ENCODE measurements around the gene HPCA. TPM values are rescaled to one million over a fixed set of nuclear protein-coding genes. Genes with fewer than 3 reads are reported as not detected.

Gene HPCA
- total RNA-seq, 1 donor from 2014 or later = not detected

- Mint-ChIP-seq H3K27me3 (ENCODE audit: unreplicated experiment) (peaks cover 19% of the 10 kb centered on the region), H3K36me3 (ENCODE audit: unreplicated experiment) (no peaks in the 10 kb centered on the region), H3K27ac (ENCODE audit: unreplicated experiment) (no peak overlapping the region), H3K9me3 (ENCODE audit: unreplicated experiment) (no peaks in the 10 kb centered on the region), H3K4me1 (ENCODE audit: unreplicated experiment) (peaks cover 24% of the 10 kb centered on the region), H3K4me3 (ENCODE audit: unreplicated experiment) (no peak overlapping the region)
- DNase-seq (ENCODE audit: extremely low spot score, unreplicated experiment) = no peak
- TF ChIP-seq CTCF (IDR thresholded peaks at IDR 0.05) = peak; percentile 66
Observed at GRCh38 chr1:32876341-32877210, 9.7 kb upstream of the HPCA start.

GRCh38 chr1:32877211-32878110, 8.8 kb upstream of the HPCA start:
- Mint-ChIP-seq H3K4me3 (ENCODE audit: unreplicated experiment) (no peak overlapping the region), H3K27ac (ENCODE audit: unreplicated experiment) (no peak overlapping the region), H3K9me3 (ENCODE audit: unreplicated experiment) (no peaks in the 10 kb centered on the region), H3K4me1 (ENCODE audit: unreplicated experiment) (peaks cover 16% of the 10 kb centered on the region), H3K27me3 (ENCODE audit: unreplicated experiment) (peaks cover 19% of the 10 kb centered on the region), H3K36me3 (ENCODE audit: unreplicated experiment) (no peaks in the 10 kb centered on the region)
- no peak for DNase-seq (ENCODE audit: extremely low spot score, unreplicated experiment)
- TF ChIP-seq CTCF (IDR thresholded peaks at IDR 0.05) = no peak

- Mint-ChIP-seq H3K27me3 (ENCODE audit: unreplicated experiment) (peaks cover 19% of the 10 kb centered on the region), H3K4me1 (ENCODE audit: unreplicated experiment) (peaks cover 11% of the 10 kb centered on the region), H3K9me3 (ENCODE audit: unreplicated experiment) (no peaks in the 10 kb centered on the region), H3K27ac (ENCODE audit: unreplicated experiment) (no peak overlapping the region), H3K36me3 (ENCODE audit: unreplicated experiment) (no peaks in the 10 kb centered on the region), H3K4me3 (ENCODE audit: unreplicated experiment) (no peak overlapping the region)
- no peak for TF ChIP-seq CTCF (IDR thresholded peaks at IDR 0.05)
- DNase-seq (ENCODE audit: extremely low spot score, unreplicated experiment) = no peak
Observed at GRCh38 chr1:32878183-32878582, 8.1 kb upstream of the HPCA start.

GRCh38 chr1:32878637-32879041, 7.7 kb upstream of the HPCA start:
- H3K27ac Mint-ChIP-seq (ENCODE audit: unreplicated experiment) = no peak overlapping the region
- DNase-seq (ENCODE audit: extremely low spot score, unreplicated experiment) = no peak
- TF ChIP-seq CTCF (IDR thresholded peaks at IDR 0.05) = no peak
- no peak overlapping the region for H3K4me3 Mint-ChIP-seq (ENCODE audit: unreplicated experiment)
- H3K27me3 Mint-ChIP-seq (ENCODE audit: unreplicated experiment) = peaks cover 22% of the 10 kb centered on the region
- no peaks in the 10 kb centered on the region for H3K36me3 Mint-ChIP-seq (ENCODE audit: unreplicated experiment)
- H3K4me1 Mint-ChIP-seq (ENCODE audit: unreplicated experiment) = peaks cover 11% of the 10 kb centered on the region
- H3K9me3 Mint-ChIP-seq (ENCODE audit: unreplicated experiment) = no peaks in the 10 kb centered on the region

GRCh38 chr1:32881291-32881690, 5.0 kb upstream of the HPCA start:
- no peak overlapping the region for H3K27ac Mint-ChIP-seq (ENCODE audit: unreplicated experiment)
- no peaks in the 10 kb centered on the region for H3K36me3 Mint-ChIP-seq (ENCODE audit: unreplicated experiment)
- no peak overlapping the region for H3K4me3 Mint-ChIP-seq (ENCODE audit: unreplicated experiment)
- H3K27me3 Mint-ChIP-seq (ENCODE audit: unreplicated experiment) = peaks cover 22% of the 10 kb centered on the region
- TF ChIP-seq CTCF (IDR thresholded peaks at IDR 0.05) = no peak
- peaks cover 6% of the 10 kb centered on the region for H3K4me1 Mint-ChIP-seq (ENCODE audit: unreplicated experiment)
- H3K9me3 Mint-ChIP-seq (ENCODE audit: unreplicated experiment) = no peaks in the 10 kb centered on the region
- no peak for DNase-seq (ENCODE audit: extremely low spot score, unreplicated experiment)
